H9 (cell line): ENCODE data around the gene PADI6. TPM values are rescaled to one million over a fixed set of nuclear protein-coding genes. Genes with fewer than 3 reads are reported as not detected.

Experiments used
- DNase-seq: peaks from one replicate; pipeline ENCODE4 v3.0.0-alpha.2; 2017
- H2AFZ ChIP-seq: one replicate; pipeline ENCODE4 v1.6.1; 2013; ENCODE audit warnings: mild to moderate bottlenecking, low read length, control low read depth, moderate library complexity
- H2AK5ac ChIP-seq: 2 replicates; pipeline ENCODE4 v1.6.1; 2013; ENCODE audit warnings: low read length, control low read depth, mixed read lengths; ENCODE audit not compliant: insufficient read length
- H2BK120ac ChIP-seq: one replicate; pipeline ENCODE4 v1.6.1; 2013; ENCODE audit warnings: low read depth, mild to moderate bottlenecking, low read length, control low read depth, inconsistent platforms; ENCODE audit not compliant: poor library complexity, severe bottlenecking
- H2BK12ac ChIP-seq: 2 replicates; pipeline ENCODE4 v1.6.1; 2013; ENCODE audit warnings: low read length, control low read depth, mixed read lengths, low read depth; ENCODE audit not compliant: insufficient read length
- H2BK15ac ChIP-seq: 2 replicates; pipeline ENCODE4 v1.6.1; 2013; ENCODE audit warnings: low read depth, low read length, control low read depth
- H2BK20ac ChIP-seq: one replicate; pipeline ENCODE4 v1.6.1; 2013; ENCODE audit warnings: low read depth, mild to moderate bottlenecking, low read length, control low read depth, inconsistent platforms; ENCODE audit not compliant: poor library complexity, severe bottlenecking
- H2BK5ac ChIP-seq: 2 replicates; pipeline ENCODE4 v1.6.1; 2013; ENCODE audit warnings: low read length, control low read depth, mixed read lengths; ENCODE audit not compliant: insufficient read length
- H3K14ac ChIP-seq: 2 replicates; pipeline ENCODE4 v1.6.1; 2013; ENCODE audit warnings: low read length, control low read depth; ENCODE audit not compliant: insufficient read depth
- H3K18ac ChIP-seq: 2 replicates; pipeline ENCODE4 v1.6.1; 2013; ENCODE audit warnings: low read depth, mild to moderate bottlenecking, mixed read lengths, low read length, control low read depth; ENCODE audit not compliant: insufficient read length
- H3K23ac ChIP-seq: 2 replicates; pipeline ENCODE4 v1.6.1; 2013; ENCODE audit warnings: low read length, control low read depth, mixed read lengths, low read depth; ENCODE audit not compliant: insufficient read length
- H3K23me2 ChIP-seq: 2 replicates; pipeline ENCODE4 v1.6.1; 2013; ENCODE audit warnings: low read depth, mild to moderate bottlenecking, mixed read lengths, low read length, control low read depth; ENCODE audit not compliant: insufficient read length, poor library complexity, severe bottlenecking
- H3K27ac ChIP-seq: 2 replicates; pipeline ENCODE4 v1.5.1; 2013; ENCODE audit warnings: low read length, control low read depth, mixed read lengths, low read depth; ENCODE audit not compliant: insufficient read length
- H3K27me3 ChIP-seq: 2 replicates; pipeline ENCODE4 v1.6.1; 2013; ENCODE audit warnings: low read length, control low read depth, inconsistent platforms; ENCODE audit not compliant: insufficient read depth
- H3K4ac ChIP-seq: 2 replicates; pipeline ENCODE4 v1.6.1; 2013; ENCODE audit warnings: low read depth, mild to moderate bottlenecking, control low read depth, inconsistent platforms, low read length, moderate library complexity
- H3K4me1 ChIP-seq: 2 replicates; pipeline ENCODE4 v1.6.1; 2013; ENCODE audit warnings: low read length, control low read depth, inconsistent platforms; ENCODE audit not compliant: insufficient read depth
- H3K4me2 ChIP-seq: 2 replicates; pipeline ENCODE4 v1.6.1; 2013; ENCODE audit warnings: low read length, control low read depth, mixed read lengths; ENCODE audit not compliant: insufficient read length, insufficient read depth
- H3K56ac ChIP-seq: 2 replicates; pipeline ENCODE4 v1.6.1; 2013; ENCODE audit warnings: low read depth, mild to moderate bottlenecking, mixed read lengths, low read length, control low read depth; ENCODE audit not compliant: insufficient read length
- H3K79me1 ChIP-seq: 2 replicates; pipeline ENCODE4 v1.6.1; 2013; ENCODE audit warnings: low read depth, mild to moderate bottlenecking, moderate library complexity, low read length, control low read depth, inconsistent platforms; ENCODE audit not compliant: insufficient read depth, poor library complexity, severe bottlenecking
- H3K79me2 ChIP-seq: 2 replicates; pipeline ENCODE4 v1.6.1; 2013; ENCODE audit warnings: low read length, control low read depth, inconsistent platforms; ENCODE audit not compliant: insufficient read depth
- H3K9ac ChIP-seq: 2 replicates; pipeline ENCODE4 v1.6.1; 2013; ENCODE audit warnings: low read length, control low read depth, mixed read lengths; ENCODE audit not compliant: insufficient read length; ENCODE audit errors: extremely low read depth
- H3K9me3 ChIP-seq: one replicate; pipeline ENCODE4 v1.6.1; 2013; ENCODE audit warnings: low read depth, low read length, inconsistent platforms; ENCODE audit not compliant: control insufficient read depth
- H3T11ph ChIP-seq: one replicate; pipeline ENCODE4 v1.6.1; 2013; ENCODE audit warnings: mild to moderate bottlenecking, low read length, control low read depth, inconsistent platforms
- H4K20me1 ChIP-seq: one replicate; pipeline ENCODE4 v1.6.1; 2013; ENCODE audit not compliant: control insufficient read depth, insufficient read length, insufficient read depth
- H4K5ac ChIP-seq: 2 replicates; pipeline ENCODE4 v1.6.1; 2013; ENCODE audit warnings: low read depth, mild to moderate bottlenecking, mixed read lengths, low read length, control low read depth; ENCODE audit not compliant: insufficient read length
- H4K8ac ChIP-seq: replicated peaks from 2 replicates; pipeline ENCODE4 v1.6.1; 2013; ENCODE audit warnings: low read length, control low read depth, mixed read lengths, low read depth; ENCODE audit not compliant: insufficient read length
- H4K91ac ChIP-seq: 2 replicates; pipeline ENCODE4 v1.6.1; 2013; ENCODE audit warnings: low read depth, mild to moderate bottlenecking, moderate library complexity, mixed read lengths, low read length, control low read depth; ENCODE audit not compliant: insufficient read length
- H3K27ac Mint-ChIP-seq, 3 experiments: 2 replicates in 2 of 3; 3 replicates in 1 of 3; pipeline ENCODE4 v1.8.0; 2020 to 2021; ENCODE audit warnings: mixed read lengths in 3 of 3, mild to moderate bottlenecking in 1 of 3, moderate library complexity in 1 of 3
- H3K27me3 Mint-ChIP-seq: 2 replicates; pipeline ENCODE4 v1.8.0; 2021; ENCODE audit warnings: low read depth, mild to moderate bottlenecking, moderate library complexity, mixed read lengths
- H3K36me3 Mint-ChIP-seq, 3 experiments: 2 replicates in 2 of 3; 3 replicates in 1 of 3; pipeline ENCODE4 v1.8.0; 2020 to 2021; ENCODE audit warnings: low read depth in 3 of 3, mixed read lengths in 3 of 3; ENCODE audit not compliant: insufficient read depth in 1 of 3
- H3K4me1 Mint-ChIP-seq, 2 experiments: 2 replicates each; pipeline ENCODE4 v1.8.0; 2020; ENCODE audit warnings: mixed read lengths in 2 of 2
- H3K4me3 Mint-ChIP-seq, 2 experiments: 2 replicates in 1 of 2; 3 replicates in 1 of 2; pipeline ENCODE4 v1.8.0; 2020 to 2021; ENCODE audit warnings: mild to moderate bottlenecking in 2 of 2, mixed read lengths in 2 of 2, moderate library complexity in 1 of 2
- H3K9me3 Mint-ChIP-seq, 2 experiments: 2 replicates in 1 of 2; 3 replicates in 1 of 2; pipeline ENCODE4 v1.8.0; 2020; ENCODE audit warnings: mild to moderate bottlenecking in 2 of 2, mixed read lengths in 2 of 2, moderate library complexity in 1 of 2
- CTCF ChIP-seq: fragments of 200-600 bp; sonication (generic); conservative IDR thresholded peaks from 3 replicates; pipeline ENCODE4 v1.8.0; 2021; ENCODE audit warnings: antibody characterized with exemption, mild to moderate bottlenecking
- WGBS: extraction: QIAGEN DNeasy Blood & Tissue Kit; methylation state at CpG from one replicate; pipeline ENCODE4 v1.1.7; 2013; ENCODE audit warnings: missing lambda C conversion rate, low lambda C conversion rate, mixed read lengths; ENCODE audit not compliant: insufficient read length; ENCODE audit errors: extremely low coverage; 5-methylcytosine and 5-hydroxymethylcytosine counted together
- total RNA-seq: library from RNA; stranded (reverse); gene quantifications from 2 replicates; pipeline ENCODE4 v1.2.1, GENCODE V29; 2021

PADI6 gene
- total RNA-seq, 1 experiment from 2014 or later, result not detected

GRCh38 chr1:17447501-17447992 is 75.6 kb downstream of the PADI6 start:
- no peaks in the 10 kb centered on the region for H3K9me3 ChIP-seq
- no peak overlapping the region for H2AFZ ChIP-seq
- H3K23me2 ChIP-seq, result no peaks in the 10 kb centered on the region
- no peak for DNase-seq
- TF ChIP-seq CTCF, result no peak
- no peak overlapping the region for H3T11ph ChIP-seq
- no peak overlapping the region for H3K27ac ChIP-seq
- H3K79me1 ChIP-seq, result no peaks in the 10 kb centered on the region
- no peak overlapping the region for H3K4ac ChIP-seq
- H3K27ac Mint-ChIP-seq, result no peak overlapping the region
- H2BK15ac ChIP-seq, result no peak overlapping the region
- no peak overlapping the region for H3K9ac ChIP-seq
- no CpG with 5 or more reads among the region's 12 CpGs for WGBS
- no peak overlapping the region for H3K14ac ChIP-seq
- no peaks in the 10 kb centered on the region for H3K4me1 ChIP-seq
- no peaks in the 10 kb centered on the region for H3K79me2 ChIP-seq
- H3K36me3 Mint-ChIP-seq, result no peaks in the 10 kb centered on the region
- no peak overlapping the region for H2BK120ac ChIP-seq
- no peak overlapping the region for H4K5ac ChIP-seq
- H2BK20ac ChIP-seq, result no peak overlapping the region
- no peak overlapping the region for H2AK5ac ChIP-seq
- H3K18ac ChIP-seq, result no peak overlapping the region
- no peaks in the 10 kb centered on the region for H4K20me1 ChIP-seq
- H3K27me3 ChIP-seq, result no peaks in the 10 kb centered on the region
- H3K27me3 Mint-ChIP-seq, result peaks cover 9% of the 10 kb centered on the region
- H3K4me2 ChIP-seq, result no peak overlapping the region
- H3K4me1 Mint-ChIP-seq, result peaks cover 9 to 14% of the 10 kb centered on the region in 2 experiments
- no peak overlapping the region for H2BK5ac ChIP-seq
- no peaks in the 10 kb centered on the region for H3K9me3 Mint-ChIP-seq
- no peak overlapping the region for H4K8ac ChIP-seq
- H4K91ac ChIP-seq, result no peak overlapping the region
- H3K23ac ChIP-seq, result no peak overlapping the region
- no peak overlapping the region for H2BK12ac ChIP-seq
- H3K4me3 Mint-ChIP-seq, result no peak overlapping the region
- H3K56ac ChIP-seq, result no peak overlapping the region

Other genes starting within 250 kb of the PADI6 start
- 0.20 and 0.24 TPM in 2 replicates for gene PADI1, start 167.1 kb upstream of the PADI6 start, total RNA-seq
- gene PADI3, start 123.1 kb upstream of the PADI6 start, total RNA-seq, result 2.4 and 2.5 TPM in 2 replicates
- 0.13 and 0.18 TPM in 2 replicates for gene PADI4, start 64.0 kb upstream of the PADI6 start, total RNA-seq
- 473 and 474 TPM in 2 replicates for gene RCC2, start 67.5 kb downstream of the PADI6 start, total RNA-seq
- gene ARHGEF10L, start 167.5 kb downstream of the PADI6 start, total RNA-seq, result 20.2 and 21.4 TPM in 2 replicates